DMS153 treated with DMSO at 0.1 percent for 48 hours (cell line): ENCODE results near the gene F3.

ENCODE experiments used
- DNase-seq: peaks from one replicate; lab custom pipeline; 2025; ENCODE audit not compliant: unreplicated experiment; lab: John Stamatoyannopoulos, UW

The F3 gene

DNA sequence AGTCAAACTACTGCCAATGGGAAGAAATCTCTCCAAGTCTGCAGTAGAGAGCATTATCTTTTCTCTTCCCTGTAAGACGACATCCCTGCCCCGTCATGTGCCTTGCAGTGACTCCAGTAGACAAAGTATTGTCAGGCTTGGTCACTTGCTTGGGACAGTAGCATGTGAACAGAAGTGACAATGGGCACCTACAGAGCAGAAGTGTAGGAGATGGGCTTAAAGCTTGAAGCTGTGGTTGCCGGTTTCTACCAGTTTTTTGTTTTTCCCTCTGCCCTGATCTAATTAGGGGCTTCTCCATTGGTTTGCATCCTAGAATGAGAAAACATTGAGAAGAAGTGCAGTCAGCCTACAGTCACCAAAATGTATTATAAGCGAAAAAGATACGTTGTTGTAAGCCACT, 12.7 kb downstream of the F3 start:
- DNase-seq, result no peak

DNA sequence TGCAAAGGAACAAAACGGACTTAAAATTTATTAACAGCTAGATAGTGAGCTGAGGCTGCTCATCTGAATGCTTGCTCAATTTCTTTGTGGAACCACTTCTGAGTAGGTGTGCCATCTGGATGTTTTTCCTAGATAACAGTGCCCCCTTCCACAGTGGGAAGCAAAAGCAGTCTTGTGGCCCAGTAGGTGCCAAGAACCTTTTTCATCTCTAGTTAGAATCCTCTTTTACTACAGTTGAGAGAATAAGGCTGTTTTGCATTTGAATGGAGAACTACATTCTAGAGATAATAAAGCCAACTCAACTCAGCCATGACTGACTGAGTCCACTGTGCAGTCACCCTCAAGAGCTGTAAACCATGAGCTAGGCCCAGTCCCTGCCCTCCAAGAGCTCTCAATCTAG, 13.3 kb downstream of the F3 start:
- DNase-seq, result no peak

DNA sequence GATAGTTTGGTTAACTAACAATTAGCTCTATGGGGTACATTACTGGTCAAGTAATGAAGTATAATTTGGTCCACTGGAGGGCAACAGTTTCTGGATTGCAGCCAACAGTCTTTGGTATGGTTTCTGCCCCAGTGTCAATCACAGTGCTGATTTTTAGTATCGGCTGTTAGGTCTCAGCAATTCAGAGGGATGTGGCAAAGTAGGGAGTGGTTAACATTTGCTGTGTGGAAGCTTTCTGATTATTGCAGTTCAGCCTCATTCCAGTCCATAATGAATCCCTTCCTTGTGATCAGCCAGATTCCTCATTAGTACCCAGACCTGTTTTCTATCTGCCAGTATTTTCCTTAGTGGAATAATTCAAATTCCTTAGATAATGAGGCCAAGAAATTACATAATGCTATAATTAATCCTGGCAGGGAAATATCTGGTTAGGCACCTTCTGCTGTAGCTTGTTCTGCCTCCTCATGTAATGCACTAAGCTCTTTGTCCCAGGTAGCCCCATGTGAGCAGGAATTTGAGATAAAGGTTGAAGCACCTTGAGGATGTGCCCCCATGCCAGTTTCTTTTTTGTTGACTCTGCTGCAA, 14.0 kb downstream of the F3 start:
- DNase-seq, result peak; percentile 22

DNA sequence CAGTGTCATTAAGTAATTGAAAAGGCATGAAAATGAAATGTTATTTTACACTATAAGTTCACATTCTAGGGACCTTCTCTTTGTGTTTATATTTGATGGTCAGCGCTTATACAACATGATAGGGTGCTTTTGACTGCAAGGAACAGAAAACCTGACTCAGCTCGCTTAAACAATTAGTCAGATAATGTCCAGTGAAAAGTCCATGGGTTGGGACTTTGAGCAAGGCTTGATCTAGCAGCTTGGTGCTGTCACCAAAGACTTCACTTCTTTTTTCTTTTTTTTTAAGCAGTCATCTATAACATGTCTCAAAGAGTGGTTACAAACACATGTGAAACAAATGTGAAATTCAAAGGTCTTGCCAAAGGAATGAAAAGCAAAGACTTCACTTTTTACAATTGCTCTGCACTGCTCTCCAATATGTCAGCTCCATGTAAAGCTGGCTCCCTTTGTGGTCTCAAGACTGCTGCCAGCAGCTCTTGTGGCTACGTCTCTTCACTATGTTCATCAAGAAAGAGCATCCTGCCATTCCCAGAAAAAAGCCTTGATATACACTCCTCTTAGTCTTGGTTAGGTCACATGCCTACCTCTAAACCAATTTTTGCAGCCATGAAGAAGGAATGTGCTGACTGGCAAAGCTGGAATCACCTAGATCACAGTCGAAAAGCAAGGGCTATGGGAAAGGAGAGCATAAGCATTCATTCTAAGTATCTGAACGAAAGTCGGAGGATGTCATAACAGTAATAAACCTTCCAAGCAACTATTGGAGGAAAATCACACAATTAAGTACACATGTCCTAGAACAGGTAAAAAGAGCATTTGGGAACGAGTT, 15.2 kb downstream of the F3 start:
- no peak for DNase-seq

DNA sequence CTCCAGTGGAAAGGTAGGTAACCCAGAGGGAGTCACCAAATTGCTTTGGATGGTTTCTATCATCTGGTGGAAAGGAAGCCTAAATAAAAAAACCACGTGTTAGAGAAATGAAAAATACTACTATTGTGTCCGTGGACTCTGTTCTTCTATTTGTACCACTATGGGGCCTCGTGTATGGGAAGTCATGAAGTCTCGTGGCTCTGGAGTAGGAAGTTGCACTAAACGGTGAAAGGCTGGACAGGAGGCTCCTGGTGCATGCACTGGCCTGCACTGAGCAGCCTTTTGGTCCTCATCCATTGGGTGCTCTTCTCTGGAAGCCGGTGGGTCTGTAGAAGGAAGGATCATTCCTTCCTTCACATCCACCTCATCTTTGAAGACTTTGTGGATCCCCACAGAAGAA, 17.0 kb downstream of the F3 start:
- DNase-seq, result no peak

- DNase-seq, result peak; percentile 64
Measured at GRCh38 chr1:94522304-94522703, 19.3 kb downstream of the F3 start.

DNA sequence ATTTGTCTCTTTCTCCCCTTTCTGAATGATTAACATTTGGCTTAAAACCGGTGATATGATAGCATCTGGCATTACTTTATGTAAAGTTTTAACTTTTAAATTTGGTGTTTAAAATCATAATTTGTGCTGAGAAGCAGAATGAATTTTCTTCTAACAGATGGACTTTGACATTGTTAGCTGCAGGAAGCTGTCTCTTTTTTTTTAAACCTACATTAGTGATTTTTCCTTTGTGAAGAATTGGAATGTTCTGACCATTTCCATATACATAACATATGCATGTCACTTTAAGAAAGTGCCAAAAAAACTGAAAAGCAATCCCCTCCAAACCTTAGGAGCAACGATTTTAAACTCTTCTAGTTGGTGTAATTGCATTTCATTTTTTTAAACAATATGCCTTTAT, 22.2 kb downstream of the F3 start:
- no peak for DNase-seq

- DNase-seq, result no peak
Measured at GRCh38 chr1:94515296-94515947, 26.1 kb downstream of the F3 start.

DNA sequence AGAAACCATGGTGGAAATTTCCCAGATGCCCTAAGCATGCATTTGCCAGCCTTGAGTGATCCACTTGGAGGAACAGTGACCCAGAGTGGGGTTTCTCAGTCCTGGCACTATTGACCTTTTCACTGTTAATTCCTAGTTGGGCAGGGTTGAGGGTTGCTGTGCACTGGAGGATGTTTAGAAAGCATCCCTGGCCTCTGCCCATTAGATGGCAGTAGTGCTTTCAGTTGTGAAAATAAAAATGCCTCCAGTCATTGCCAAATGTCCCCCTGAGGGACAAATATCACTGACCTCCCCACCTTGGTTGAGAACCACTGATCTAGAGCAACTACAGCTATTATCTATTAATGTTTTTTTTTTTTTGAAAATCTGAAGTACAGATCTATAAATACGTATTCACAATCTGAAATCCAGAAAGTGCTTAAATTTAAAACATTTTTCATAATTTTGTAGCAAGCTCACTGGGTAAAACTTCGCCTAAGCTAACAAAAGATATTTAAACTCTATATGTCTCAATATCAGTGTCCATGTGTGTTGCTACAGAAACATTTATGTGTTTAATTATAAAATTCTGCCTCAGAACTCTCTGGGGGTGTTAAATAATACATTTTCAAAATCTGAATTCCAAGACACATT, 27.3 kb downstream of the F3 start:
- DNase-seq, result no peak

- DNase-seq, result no peak
Measured at GRCh38 chr1:94512816-94513215, 28.7 kb downstream of the F3 start.

- no peak for DNase-seq
Measured at GRCh38 chr1:94504601-94505000, 37.0 kb downstream of the F3 start.

DNA sequence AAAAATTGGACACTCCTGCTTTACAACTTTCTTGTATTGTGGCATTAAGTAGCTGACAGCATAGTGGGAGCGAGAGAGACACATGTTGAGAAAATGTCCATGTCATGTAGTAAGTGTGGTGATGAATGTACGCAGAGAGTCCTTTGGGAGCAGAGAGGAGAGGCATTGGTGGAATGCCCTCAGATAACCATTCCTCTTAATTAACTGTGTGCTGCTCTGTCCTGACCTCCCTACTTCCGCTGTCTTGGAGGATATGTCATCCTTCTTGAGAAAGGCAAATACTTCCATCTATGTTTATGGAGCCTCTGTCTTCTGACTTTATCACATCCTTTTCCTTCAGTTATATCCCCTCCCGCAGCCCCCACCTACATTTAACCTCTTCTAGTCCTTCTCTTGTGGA, 38.4 kb downstream of the F3 start:
- DNase-seq, result no peak

- DNase-seq, result no peak
Measured at GRCh38 chr1:94501935-94502334, 39.6 kb downstream of the F3 start.

- no peak for DNase-seq
Measured at GRCh38 chr1:94501426-94501825, 40.1 kb downstream of the F3 start.

DNA sequence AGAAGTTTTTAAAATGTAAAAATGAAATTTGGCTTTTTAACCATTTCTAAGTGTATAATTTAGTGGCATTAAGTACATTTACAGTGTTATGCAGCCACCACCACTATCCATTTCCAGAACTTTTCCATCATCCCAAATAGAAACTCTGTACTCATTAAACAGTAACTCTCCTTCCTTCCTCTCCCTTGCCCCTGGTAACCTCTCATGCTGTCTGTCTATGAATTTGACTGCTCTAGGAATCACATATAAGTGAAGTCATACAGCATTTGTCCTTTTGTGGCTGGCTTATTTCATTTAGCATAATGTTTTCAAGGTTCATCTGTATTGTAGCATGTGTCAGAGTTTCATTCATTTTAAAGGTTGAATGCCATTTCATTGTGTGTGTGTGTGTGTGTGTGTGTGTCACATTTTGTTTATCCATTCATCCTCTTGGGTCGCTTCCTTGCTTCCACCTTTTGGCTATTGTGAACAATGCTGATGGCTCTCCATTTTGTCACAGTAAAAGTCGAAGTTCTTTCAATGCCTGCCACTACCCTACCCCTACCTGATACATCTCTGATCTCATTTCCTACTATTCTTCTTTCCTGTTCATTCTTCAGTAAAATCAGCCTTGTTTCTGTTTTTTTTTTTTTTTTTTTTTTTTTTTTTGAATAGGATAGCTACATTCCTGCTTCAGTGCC, 45.3 kb downstream of the F3 start:
- DNase-seq, result no peak

DNA sequence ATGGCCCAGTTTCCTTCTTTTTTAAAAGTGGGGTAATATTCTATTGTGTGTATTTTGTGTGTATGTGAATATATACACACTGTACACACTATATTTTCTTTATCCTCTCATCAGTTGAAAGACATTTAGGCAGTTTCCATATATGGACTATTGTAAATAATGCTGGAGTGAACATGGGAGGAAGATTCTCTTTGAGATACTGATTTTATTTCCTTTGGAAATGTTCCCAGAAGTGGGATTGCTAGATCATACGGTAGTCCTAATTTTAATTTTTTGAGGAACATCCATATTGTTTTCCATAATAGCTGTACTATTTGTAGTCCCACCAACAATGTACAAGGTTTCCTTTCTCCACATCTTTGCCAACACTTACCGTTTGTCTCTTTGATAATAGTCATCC, 51.0 kb downstream of the F3 start:
- no peak for DNase-seq

DNA sequence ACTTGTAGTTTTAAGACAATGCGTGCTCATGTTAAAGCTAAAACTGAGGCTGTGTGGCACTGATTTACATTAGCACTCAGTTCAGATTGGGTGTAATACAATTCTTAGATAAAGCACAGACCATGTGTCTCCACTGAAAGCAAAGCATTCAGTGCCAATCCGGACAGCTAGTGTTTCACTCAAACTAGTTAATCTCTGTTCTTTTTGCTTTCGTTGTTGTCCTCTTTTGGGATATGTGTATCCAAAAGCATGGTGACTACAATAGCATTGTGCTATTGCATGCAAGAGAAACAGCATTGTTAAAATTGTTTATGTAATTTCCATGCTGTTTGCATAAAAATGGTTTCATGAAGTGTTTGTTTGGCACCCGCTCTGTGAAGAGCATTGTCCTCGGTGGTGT, 54.6 kb downstream of the F3 start:
- no peak for DNase-seq

GRCh38 chr1:94481473-94481933, 60.1 kb downstream of the F3 start:
- peak; percentile 45 for DNase-seq

DNA sequence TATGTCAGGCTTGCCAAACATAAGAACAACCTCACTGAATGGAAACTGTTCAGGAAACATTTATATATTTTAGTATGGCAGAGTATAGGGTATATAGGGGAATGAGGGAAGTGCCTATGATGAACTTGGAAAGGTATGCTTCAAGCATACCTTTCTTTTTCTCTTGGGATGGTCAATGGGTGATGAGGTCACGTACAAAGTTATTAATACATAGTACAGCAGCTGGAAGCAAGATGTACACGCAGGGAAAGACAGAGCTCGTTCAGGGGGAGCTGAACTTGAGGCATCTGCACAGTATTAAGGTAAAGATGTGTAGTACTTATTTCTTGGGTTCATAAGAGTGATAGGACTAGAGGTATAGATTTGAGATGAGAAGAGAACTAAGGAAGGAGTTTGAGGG, 61.9 kb downstream of the F3 start:
- DNase-seq, result no peak
